HG02588 (cell line): ENCODE measurements around the gene JAKMIP1.

Experiments used
- ATAC-seq: cut with Tn5 transposase; IDR thresholded peaks from one replicate; pipeline ENCODE4 v1.9.1; 2021; ENCODE audit warnings: mild to moderate bottlenecking, moderate library complexity; ENCODE audit not compliant: unreplicated experiment

Gene JAKMIP1

GRCh38 chr4:6200011-6200921, at the start of gene JAKMIP1:
JAKMIP1 (minus strand) TSS chr4:6200549; CDS start chr4:6112850, 87,699 bp downstream.
- ATAC-seq, result peak; percentile 86

DNA sequence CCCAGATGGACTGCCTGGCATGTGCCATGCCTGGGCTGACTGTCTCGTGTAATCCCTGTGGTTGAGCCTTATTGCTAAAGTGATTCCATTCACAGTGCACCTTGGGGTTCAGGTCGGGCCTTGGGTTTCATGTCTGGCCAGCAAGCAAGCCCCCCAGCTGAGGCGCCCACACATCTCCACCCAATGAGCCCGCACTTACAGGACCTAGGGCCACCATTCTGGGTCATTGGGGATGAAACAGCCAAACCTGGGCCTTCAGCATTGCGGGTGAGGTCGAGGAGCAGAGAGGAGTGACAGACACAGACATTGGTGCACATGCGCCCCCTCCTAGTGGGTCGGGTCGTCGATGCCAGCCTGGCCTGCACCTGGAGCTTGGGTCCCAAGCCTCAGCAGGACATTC, 48.0 kb upstream of the JAKMIP1 start:
- no peak for ATAC-seq

DNA sequence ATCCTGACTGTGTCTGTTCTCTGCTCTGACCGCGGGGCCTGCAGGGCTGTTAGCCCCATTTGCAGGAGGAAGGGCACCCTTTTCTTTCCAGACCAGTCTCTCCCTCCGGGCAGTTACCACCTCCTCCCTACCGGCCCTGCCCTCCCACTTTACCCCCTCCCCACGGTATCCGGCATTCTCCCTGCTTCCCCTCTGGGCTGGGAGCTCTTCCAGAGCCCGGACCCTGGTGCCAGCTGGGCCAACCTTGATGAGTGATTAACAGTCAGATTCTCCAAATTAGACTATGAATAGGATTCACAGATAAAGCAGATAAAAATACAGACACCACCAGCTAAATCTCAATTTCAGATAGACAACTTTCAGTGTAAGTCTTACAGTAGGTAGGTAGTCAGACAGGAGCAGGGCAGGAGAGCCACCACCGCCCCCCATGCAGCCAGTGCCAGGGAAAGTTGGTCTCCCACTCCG, 45.9 kb upstream of the JAKMIP1 start:
- no peak for ATAC-seq

DNA sequence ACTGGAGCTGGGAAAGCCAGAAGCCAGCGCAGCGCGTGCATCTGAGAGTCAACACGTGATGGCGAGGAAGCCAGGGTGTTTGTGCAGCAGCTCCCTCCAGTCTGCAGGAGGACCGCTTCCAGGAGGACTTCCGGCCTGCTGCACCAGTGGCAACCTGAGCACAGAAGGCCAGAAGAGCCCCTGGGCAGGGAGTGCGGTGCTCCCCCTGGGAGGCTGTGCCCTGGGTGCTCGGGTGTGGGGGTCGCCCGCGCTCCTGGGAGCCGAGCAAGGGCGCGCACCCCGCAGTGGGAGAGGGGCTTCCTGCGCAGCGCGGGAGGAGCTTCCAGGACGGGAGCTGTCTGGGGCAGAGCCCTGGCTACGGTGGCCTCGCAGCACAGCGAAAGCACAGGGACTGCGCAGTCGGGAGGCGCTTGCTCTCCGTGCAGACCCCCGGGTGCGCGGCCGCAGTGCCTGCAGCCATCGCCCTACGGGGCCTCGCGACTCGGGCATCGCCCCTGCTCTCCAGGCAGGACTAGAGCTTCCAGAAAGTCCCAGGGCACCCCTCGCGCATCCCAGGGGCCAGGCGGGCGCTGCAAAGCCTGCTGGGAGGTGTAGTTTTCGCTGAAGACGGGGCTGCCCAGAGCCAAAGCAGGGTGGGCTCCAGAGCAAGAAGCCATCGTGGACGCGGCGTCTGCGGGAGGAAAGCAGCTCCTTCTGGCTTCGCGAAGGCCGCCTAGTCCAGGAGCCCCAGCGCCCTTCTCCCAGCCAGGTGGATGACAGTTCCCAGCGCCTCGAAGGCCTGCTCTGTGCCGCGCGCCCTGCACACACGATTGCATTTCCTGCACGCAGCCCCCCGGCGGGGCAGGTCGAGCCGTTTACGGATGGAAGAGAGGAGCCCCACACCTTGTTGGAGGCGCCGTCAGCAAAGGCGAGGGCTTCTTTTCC, 45.2 kb upstream of the JAKMIP1 start:
- no peak for ATAC-seq

- ATAC-seq, result no peak
Observed at GRCh38 chr4:6242271-6243029, 42.1 kb upstream of the JAKMIP1 start.

- no peak for ATAC-seq
Observed at GRCh38 chr4:6241062-6241845, 40.9 kb upstream of the JAKMIP1 start.

- ATAC-seq, result no peak
Observed at GRCh38 chr4:6239968-6240367, 39.6 kb upstream of the JAKMIP1 start.

GRCh38 chr4:6239486-6239885, 39.1 kb upstream of the JAKMIP1 start:
- no peak for ATAC-seq

DNA sequence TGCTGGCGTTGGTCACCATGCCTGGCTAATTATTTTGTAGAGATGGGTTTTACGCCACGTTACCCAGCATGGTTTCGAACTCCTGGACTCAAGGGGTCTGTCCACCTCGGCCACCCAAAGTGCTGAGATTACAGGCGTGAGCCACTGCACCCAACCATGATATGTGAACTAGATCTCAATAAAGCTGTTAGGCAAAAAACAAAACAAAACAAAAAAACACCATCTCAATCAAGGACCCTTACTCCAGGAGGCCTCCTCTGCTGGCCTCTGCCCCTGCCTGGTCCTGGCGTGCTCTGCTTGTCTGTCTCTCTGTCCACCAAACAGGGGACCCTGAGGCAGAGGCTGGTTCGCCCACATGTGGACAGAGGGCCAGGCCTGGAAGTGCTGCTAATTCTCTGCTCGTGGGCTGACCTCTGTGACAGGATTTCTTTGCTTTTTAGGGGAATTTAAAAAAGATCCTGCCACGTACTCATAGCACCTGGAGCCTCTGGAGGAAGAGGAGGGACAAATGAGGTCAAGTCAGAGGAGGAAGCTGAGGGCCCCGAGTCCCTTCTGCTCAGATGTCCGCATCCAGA, 36.6 kb upstream of the JAKMIP1 start:
- no peak for ATAC-seq

GRCh38 chr4:6235901-6236640, 35.7 kb upstream of the JAKMIP1 start:
- ATAC-seq, result no peak

- no peak for ATAC-seq
Observed at GRCh38 chr4:6235012-6235411, 34.7 kb upstream of the JAKMIP1 start.

DNA sequence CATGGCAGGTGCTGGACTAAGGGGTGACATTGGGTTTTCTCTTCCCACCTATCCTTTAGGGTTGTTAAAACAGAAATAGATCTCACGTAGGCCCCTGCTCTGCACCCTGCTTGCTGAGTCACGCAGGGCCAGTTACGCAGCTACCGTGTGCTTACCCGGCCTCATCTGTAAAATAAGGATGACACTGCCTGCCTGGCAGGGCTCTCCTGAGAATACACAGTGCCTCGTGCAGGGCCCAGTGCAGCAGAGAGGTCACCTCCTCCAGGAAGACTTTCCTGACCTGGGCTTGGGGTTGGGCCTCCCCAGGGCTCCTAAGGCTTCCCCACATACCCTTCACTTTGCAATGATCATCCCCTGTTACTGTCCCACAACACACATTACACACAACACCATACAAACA, 33.6 kb upstream of the JAKMIP1 start:
- ATAC-seq, result no peak

- ATAC-seq, result no peak
Observed at GRCh38 chr4:6232836-6233785, 32.8 kb upstream of the JAKMIP1 start.

DNA sequence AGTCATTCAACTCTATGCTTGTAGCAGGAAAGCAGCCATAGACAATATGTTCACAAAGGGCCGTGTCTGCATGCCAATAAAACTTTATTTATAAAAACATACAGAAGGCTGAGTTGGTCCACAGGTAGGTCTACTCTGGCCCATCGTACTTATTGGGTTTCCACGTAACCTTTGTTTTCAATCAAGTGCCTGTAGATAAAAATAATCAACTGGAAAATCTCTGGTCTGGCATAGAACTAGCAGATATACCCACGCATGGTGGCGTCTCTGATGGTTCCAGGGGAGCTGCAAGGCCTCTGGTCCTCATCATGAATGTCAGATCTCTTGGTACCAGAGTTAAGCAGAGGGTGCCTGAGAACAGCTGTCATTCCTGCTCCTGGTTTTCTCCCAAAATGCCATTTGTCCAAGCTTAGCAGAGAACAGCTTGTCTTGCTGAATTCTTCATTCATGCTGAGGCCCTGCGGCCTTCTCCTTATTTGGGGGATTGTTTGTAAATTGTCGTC, 31.4 kb upstream of the JAKMIP1 start:
- ATAC-seq, result no peak

DNA sequence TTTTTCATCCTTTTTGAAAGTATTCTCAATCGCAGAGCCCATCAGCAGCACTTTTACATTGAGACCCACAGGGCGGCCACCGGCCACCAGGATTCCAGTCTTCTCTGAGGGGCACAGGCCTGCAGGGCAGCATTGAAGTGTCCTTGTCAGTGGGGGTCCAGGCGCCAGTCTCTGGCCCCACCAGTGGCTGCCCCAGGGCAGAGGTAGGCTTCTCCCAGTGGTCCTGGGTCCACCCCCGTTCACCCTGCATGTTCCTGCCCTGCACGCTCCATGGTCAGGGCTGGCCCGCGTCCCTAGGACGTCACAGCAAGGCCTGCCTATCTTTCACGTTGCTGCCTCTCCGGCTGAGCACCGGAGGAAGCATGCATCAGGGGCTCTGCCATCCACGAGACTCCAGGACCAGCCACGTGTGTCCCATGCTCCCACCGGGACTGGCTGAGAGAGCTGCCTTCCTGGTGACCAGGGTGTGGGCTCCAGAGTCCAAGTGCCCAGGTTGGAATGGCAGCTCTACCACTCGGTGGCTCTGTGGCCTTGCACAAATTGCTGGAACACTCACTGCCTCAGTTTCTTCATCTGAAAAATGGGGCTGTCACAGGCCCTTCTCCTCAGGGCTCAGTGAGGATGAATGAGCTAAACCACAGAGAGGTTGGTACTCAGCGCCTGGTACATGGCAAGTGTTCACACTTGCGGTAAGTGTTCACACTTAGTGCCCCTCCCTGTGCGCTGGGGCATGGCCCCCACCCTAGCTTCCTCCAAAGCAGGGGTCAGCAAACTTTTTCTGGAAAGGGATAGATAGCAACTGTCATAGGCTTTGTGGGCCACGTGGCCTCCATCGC, 30.7 kb upstream of the JAKMIP1 start:
- no peak for ATAC-seq

GRCh38 chr4:6230502-6230785, 30.1 kb upstream of the JAKMIP1 start:
- no peak for ATAC-seq
